ENCODE measurements around the gene ZNF420. TPM values are rescaled to one million over a fixed set of nuclear protein-coding genes. Genes with fewer than 3 reads are reported as not detected.
"Not testable (repeated sequence)": the region's sequence is repeated elsewhere in the genome, so short reads cannot be mapped to it uniquely, and the experiment has no call there.

The ZNF420 gene
- total RNA-seq, 1 donor from 2014 or later, result 7.1 TPM

GRCh38 chr19:37074111-37074510 is 4.1 kb upstream of the ZNF420 start:
- FAIRE-seq, result no peak
- TF ChIP-seq CTCF (IDR thresholded peaks at IDR 0.05; ENCODE audit: insufficient read depth, low read length, severe bottlenecking), result no peak

GRCh38 chr19:37074819-37075362 is 3.3 kb upstream of the ZNF420 start:
- no peak for FAIRE-seq

More at GRCh38 chr19:37074111-37074510, 4.1 kb upstream of the ZNF420 start:
- H3K27me3 ChIP-seq (ENCODE audit: control insufficient read depth, insufficient read depth, low read length), result no peaks in the 10 kb centered on the region
- H3K36me3 ChIP-seq (ENCODE audit: control insufficient read depth, insufficient read depth, low read length), result no peaks in the 10 kb centered on the region
- no peak overlapping the region for H3K4me3 ChIP-seq (ENCODE audit: low read depth, low read length)
- DNase-seq (ENCODE audit: low read depth), result no peak

GRCh38 chr19:37076524-37076923 is 1.7 kb upstream of the ZNF420 start:
- H3K27me3 ChIP-seq (ENCODE audit: control insufficient read depth, insufficient read depth, low read length); FAIRE-seq; H3K4me3 ChIP-seq (ENCODE audit: low read depth, low read length); DNase-seq (ENCODE audit: low read depth); H3K36me3 ChIP-seq (ENCODE audit: control insufficient read depth, insufficient read depth, low read length): not testable (repeated sequence)

More at GRCh38 chr19:37074819-37075362, 3.3 kb upstream of the ZNF420 start:
- H3K27me3 ChIP-seq (ENCODE audit: control insufficient read depth, insufficient read depth, low read length), result no peaks in the 10 kb centered on the region
- H3K36me3 ChIP-seq (ENCODE audit: control insufficient read depth, insufficient read depth, low read length), result no peaks in the 10 kb centered on the region
- no peak for DNase-seq (ENCODE audit: low read depth)
- H3K4me3 ChIP-seq (ENCODE audit: low read depth, low read length), result no peak overlapping the region
- no peak for TF ChIP-seq CTCF (IDR thresholded peaks at IDR 0.05; ENCODE audit: insufficient read depth, low read length, severe bottlenecking)

GRCh38 chr19:37077501-37077933 is 716 bp upstream of the ZNF420 start:
- Histone ChIP-seq H3K27me3 (ENCODE audit: control insufficient read depth, insufficient read depth, low read length) (no peaks in the 10 kb centered on the region), H3K4me3 (ENCODE audit: low read depth, low read length) (peak overlapping the region; percentile 83), H3K36me3 (ENCODE audit: control insufficient read depth, insufficient read depth, low read length) (no peaks in the 10 kb centered on the region)
- no peak for TF ChIP-seq CTCF (IDR thresholded peaks at IDR 0.05; ENCODE audit: insufficient read depth, low read length, severe bottlenecking)
- no peak for DNase-seq (ENCODE audit: low read depth)
- no peak for FAIRE-seq

- Histone ChIP-seq H3K4me3 (ENCODE audit: low read depth, low read length) (peak overlapping the region; percentile 83), H3K36me3 (ENCODE audit: control insufficient read depth, insufficient read depth, low read length) (no peaks in the 10 kb centered on the region), H3K27me3 (ENCODE audit: control insufficient read depth, insufficient read depth, low read length) (no peaks in the 10 kb centered on the region)
- FAIRE-seq, result no peak
- no peak for DNase-seq (ENCODE audit: low read depth)
- TF ChIP-seq CTCF (IDR thresholded peaks at IDR 0.05; ENCODE audit: insufficient read depth, low read length, severe bottlenecking), result no peak
Measured at GRCh38 chr19:37078717-37079032, 442 bp downstream of the ZNF420 start.

DNA sequence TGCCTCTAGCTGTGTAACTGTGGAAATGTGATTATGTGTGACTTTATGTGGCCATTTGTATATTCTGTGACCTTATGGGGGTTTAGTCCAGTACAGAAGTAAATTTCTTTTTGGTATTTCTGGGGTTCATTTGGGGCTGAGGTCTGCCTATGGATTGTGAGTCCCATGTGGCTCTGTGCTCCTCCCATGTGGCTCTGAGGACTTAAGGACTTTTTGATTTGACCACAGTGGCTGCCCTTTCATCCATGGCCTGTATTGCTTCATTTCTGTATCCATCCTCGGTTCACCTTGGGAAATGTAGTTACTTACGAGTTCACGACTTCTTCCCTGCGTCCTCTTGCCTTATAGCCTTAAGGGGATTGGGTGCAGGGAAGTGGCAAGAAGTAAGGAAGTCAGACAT is 1.0 kb downstream of the ZNF420 start:
- Histone ChIP-seq H3K4me3 (ENCODE audit: low read depth, low read length) (peak overlapping the region; percentile 83), H3K27me3 (ENCODE audit: control insufficient read depth, insufficient read depth, low read length) (no peaks in the 10 kb centered on the region), H3K36me3 (ENCODE audit: control insufficient read depth, insufficient read depth, low read length) (no peaks in the 10 kb centered on the region)
- FAIRE-seq (no peak), DNase-seq (ENCODE audit: low read depth) (no peak)
- TF ChIP-seq CTCF (IDR thresholded peaks at IDR 0.05; ENCODE audit: insufficient read depth, low read length, severe bottlenecking), result no peak

All from bronchial epithelial cell (primary cell).